ENCODE data around the gene PYGB.

DNA sequence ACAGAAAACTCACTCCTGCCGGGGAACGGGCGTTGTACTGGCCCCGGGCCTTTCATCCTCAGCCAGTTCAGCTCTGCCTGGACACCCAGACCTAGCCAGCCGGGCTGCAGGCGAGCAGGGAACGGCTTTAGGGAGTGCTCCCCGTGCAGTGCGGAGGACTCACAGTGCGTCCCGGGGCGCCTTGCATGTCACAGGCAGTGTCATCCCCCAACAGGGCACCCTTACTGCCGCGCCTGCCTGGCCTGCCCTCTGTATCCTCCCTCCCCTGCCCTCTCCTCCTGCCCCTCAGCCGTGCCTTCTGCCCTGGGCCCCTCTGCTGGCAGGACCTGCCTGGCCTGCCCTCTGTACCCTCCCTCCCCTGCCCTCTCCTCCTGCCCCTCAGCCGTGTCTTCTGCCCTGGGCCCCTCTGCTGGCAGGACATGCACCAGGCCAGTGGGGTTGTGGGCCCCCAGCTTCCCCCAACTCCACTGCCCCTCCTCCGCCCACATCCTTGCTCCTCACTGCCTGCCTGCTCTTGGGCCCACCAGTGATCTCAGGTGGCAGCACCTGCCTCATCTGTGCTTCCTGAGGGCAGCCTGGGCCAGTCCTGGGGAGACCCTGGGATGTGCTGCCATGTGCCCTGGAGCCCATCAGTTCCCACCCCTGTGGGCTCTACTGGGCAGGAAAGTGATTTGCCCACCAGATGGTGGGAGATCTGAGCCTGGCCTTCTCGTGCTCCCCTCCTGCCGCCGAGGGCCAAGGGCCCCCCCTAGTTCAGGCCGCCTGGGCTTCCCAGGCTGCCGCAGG lies 43.0 kb downstream of the PYGB start:
- no peak for TF ChIP-seq CTCF (IDR thresholded peaks at IDR 0.05)
- TF ChIP-seq POLR2A (IDR thresholded peaks at IDR 0.05) = no peak

Measured in thyroid gland (tissue), 4 donors.